Gastrocnemius medialis (tissue), 4 donors: Measurements from ENCODE around the gene RBM47.
"Not testable (repeated sequence)": the region's sequence is repeated elsewhere in the genome, so short reads cannot be mapped to it uniquely, and the experiment has no call there.

Source experiments
- CTCF ChIP-seq, 5 experiments: fragments of 450-650 bp in 3 of 5; fragments of 200-600 bp in 2 of 5; sonication (generic) in 2 of 5; IDR thresholded peaks in 4 of 5; conservative IDR thresholded peaks in 1 of 5; 1 replicate in 4 of 5; 2 replicates in 1 of 5; pipeline ENCODE4 v1.5.1; 2016 to 2019; ENCODE audit warnings: antibody characterized with exemption in 5 of 5, mild to moderate bottlenecking in 3 of 5, moderate library complexity in 3 of 5
- POLR2A ChIP-seq, 2 donors: fragments of 450-650 bp; IDR thresholded peaks; one replicate each; pipeline ENCODE4 v1.6.1; 2017; ENCODE audit warnings: antibody characterized with exemption in 2 of 2, mild to moderate bottlenecking in 2 of 2, moderate library complexity in 2 of 2

GRCh38 chr4:40551568-40552136 lies 78.0 kb downstream of the RBM47 start:
- TF ChIP-seq CTCF (IDR thresholded peaks at IDR 0.05 in 4 of 5, conservative IDR thresholded peaks at IDR 0.05 in 1 of 5); POLR2A (IDR thresholded peaks at IDR 0.05): not testable (repeated sequence)
